NCI-H446 treated with DMSO at 0.1 percent for 48 hours (cell line): Measurements from ENCODE around the gene COL27A1.

Source experiments
- DNase-seq: peaks from one replicate; lab custom pipeline; 2025; lab: John Stamatoyannopoulos, UW

COL27A1 gene

DNA sequence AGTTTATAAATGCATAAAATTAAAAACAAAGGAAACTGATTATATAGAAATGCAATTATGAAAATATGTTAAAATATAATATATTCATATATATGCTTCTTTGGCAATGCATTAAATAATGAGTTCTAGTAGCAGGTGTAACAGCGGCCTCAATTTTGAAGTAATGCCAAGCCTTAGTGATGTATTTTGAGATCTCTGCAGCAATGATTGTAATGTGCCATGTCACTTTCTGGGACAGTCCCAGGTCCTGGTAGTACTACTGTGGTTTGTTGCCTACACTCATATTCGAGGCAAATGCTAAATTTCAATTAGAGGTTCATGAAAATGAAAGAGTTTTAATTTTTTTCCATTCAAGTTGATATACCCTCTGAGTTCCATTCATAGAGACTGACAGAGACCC, 91.7 kb downstream of the COL27A1 start:
- no peak for DNase-seq

DNA sequence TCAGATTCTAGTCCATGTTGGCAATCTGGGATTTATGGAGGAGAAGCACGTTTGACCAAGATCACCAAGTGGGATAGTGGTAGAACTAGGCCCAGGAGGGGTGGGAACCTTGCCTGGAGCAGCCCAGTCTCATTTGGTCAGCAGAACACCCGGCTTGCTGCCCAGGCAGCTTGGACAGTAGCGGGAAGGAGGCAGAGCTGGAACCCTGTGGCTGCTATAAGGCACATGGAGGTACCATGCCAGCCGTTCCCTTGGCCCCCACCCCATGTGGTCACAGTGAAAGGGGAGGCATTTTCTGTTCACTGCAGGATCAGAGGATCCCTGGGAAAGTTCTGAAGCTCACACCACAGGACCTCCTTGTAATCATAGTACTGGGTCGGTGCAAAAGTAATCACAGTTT, 92.2 kb downstream of the COL27A1 start:
- no peak for DNase-seq

DNA sequence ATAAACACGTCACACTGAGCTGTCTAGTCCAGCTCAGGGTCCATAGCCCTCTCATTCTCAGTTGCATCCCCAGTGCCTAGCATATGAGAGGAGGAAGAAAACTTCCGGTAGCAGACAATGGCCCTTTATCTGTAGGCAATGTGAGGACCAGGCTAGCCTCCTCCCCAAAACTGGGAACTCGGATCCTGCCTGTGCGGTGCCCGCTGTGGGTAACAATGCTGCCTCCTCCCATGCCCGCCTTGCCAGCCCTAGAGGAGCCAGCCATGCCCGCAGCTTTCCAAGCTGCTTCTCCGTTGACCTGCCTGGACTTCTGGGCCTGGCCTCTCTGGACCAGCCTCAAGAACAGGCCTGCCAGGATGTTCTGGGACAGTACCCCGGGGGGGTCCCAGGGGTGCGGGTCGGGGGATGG, 93.0 kb downstream of the COL27A1 start:
- no peak for DNase-seq

DNA sequence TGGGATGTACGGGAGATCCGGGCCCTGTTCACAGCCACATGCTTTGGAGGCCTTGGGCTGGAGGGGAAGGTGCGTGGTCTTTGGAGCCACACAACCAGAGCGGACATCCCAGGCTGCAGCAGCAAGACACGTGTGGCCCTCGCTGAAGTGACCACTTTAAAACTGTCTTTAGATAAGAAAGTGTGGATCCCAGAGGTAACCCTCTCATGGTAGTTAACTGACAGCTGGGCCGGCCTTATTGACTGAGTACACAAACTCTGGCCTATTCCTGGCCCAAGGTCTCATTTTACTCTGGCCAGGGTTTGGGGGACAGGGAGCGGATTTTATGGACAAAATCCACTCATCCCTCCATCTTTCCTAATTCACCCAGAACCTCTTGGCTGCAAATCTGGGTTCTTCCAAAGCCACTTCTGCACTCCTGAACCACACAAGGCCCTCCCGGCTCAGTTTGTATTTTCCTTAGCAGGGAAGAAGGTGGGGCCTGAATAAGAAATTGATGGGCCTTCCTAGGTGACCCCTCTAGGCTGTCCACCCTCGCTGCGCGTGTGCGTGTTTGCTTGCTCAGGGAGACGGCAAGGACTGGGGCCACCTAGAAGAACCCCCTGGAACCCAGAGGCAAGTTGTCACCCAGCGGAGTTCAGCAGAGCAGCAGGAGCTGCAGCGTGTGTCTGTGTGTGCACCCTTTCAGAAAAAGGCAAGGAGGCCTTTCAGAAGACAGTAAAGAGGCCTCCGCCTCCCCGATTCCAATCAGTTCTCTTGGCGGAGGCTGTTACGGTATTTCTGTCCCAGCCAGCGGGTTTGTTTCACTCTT, 94.3 kb downstream of the COL27A1 start:
- no peak for DNase-seq

DNA sequence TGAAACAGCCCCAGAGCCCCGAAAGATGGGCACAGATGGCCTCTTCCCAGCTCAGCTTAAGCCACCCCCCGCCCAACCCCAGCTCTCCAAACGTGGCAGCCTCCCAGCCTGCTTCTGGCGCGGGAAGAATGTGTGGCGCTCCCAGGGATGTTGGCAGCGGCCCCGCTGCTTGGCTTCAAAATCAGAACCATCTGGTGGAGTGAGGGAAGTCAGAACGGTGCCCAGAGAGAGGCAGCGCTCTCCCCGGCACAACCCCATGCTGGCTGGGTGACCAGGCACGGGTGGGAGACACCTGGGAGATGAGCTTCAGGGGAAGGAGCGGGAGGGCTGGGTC, 94.9 kb downstream of the COL27A1 start:
- peak; percentile 87 for DNase-seq

DNA sequence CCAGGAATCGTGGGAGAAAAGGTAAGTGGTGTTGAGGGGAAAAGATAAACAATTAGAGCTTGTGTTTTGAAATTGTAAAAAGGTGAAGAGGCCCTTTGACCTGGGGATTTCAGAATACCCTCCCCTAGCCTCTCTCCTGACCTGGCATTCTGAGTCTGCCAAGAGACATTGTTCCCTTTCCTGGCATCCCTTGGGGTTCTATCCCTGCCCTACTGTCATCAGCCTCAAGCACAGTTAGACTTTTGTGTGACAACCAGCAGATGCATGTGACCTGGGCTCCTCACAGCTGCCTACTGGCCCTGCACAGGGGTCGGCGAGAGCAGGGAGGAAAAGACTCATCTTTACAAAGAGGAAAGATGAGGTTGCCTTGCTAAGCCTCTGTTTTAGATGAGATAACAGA, 95.3 kb downstream of the COL27A1 start:
- DNase-seq = no peak

DNA sequence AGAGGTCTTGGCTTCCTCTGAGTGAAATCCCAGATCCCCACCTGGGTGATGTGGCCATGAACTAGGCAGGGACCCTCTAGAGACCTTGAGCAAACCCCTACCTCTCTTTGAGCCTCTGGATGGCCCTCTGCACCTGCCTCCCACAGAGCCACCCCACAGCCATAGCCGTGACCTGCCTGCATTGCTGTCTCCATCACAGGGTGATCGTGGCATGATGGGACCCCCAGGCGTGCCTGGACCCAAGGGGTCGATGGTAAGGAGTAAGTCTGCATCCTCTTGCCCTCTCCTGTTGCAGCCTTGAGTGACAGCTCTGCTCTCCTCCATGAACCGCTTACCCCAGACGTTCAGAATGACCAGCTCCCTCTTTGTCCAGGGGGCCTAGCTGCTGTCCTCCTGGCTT, 97.1 kb downstream of the COL27A1 start:
- DNase-seq = no peak

DNA sequence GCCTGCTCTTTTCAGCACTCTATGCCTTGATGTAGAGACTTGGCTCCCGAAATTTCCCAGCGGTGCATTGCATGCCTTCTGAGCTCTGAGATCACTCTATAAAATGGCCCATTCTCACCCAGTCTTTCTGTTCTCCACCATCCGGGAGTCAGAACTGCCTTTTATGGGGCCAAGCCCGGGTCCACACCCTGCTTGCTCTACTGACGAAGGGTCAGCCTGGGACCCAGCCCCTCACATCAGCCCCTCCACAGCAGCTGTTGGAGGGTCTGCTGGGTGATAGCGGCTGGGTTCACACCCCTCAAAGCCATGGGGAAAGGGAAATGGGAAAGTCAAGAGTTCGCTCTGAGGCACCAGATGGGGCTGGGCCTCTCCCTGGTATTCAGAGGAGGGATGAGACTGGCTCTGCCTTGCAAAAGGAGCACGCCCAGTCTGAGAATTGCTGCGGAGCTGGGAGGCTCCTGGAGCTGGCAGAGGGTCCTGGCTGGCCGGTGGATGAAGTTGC, 101.5 kb downstream of the COL27A1 start:
- DNase-seq = no peak

DNA sequence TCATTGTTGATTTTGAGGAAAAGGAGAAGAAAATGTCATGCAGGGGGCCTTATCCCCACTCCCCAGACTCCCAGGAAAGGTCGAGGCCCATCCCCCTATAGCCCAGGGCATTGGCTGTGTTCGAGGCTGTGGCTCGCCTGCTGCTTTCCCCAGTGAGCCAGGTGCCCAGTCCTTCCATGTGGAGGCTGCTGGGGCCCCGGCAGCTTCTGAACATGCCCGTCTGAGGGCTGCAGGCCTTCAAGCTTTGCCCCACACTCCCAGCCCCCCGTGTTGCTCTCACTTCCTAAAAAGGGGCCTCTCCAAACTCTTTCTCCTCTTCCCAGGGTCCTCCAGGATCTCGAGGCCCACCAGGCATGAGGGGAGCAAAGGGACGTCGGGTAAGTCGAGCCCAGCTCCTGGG, 102.9 kb downstream of the COL27A1 start:
- DNase-seq = no peak

DNA sequence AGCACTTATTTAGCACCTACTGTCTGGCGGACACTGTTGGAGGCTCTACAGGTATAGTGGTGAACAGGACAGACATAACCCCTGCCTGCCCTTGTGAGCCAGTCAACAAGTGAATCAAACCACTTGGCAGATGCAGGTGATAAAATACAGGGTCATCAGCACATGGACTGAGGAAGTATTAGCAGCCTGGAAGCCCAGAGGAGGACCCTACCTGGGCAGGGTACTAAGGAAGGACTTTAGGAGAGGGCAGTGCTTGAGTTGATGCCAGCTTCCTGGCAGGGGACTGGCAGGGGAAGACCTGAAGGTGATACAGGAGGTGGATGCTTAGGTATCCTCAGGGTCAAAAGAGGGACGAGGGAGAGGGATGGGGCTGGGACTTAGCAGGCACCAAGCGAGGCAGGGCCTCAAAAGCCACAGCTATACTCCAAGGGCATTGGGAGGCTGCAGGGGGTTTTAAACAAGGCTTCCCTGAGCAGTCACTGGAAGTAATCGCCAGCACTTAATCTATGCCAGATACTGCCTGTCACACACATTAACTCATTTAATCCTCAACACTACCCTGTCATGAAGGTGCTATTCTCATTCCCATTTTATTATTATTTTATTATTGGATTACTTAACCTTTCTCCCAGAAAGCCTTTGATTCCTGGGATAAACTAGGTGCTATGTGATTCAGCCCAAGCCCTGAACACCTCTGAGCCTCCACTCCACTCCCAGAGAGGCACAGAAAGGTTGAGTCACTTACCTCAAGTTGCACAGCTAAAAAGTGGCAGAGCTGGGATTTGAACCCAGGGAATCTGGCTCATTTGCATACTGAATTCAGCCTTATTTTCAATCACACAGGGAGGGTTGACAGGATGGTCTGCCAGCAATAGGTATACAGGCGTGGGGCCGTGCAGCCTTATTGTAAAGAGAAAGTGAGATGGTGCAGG, 103.8 kb downstream of the COL27A1 start:
- DNase-seq = peak; percentile 28

DNA sequence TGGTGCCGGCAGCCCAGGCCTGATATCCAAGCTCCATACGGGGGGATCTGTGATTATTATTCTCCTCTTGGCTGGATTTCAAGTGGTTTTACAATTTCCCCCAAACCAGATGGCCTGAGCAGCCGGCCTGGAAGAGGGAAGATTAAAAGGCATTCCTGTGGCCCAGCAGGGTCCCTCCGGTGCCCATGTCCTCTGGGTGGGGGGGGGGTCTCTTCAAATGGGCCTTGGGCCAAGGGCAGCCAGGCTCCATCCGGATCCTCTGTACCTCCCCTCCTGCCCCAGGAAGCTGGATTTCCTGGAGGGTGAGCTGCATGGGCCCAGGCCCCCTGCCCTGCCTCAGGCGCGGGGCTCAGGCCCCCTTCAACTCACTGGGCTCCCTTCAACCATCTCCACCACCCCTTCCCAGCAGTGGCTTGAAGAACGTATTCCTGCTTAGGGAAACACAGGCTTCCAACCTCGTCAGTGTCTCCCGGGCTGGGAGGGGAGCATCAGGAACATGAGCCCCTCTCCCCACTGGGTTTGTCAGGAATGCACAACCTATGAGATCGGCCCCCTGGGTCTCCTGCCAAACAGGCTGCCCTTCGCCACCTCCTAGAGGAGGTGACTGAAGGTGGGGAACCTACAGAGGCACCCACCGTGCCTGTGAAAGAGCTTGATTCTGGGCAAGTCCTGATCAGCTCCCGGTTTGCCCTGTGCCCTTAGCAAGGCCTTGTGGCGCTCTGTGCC, 104.6 kb downstream of the COL27A1 start:
- DNase-seq = peak; percentile 58

DNA sequence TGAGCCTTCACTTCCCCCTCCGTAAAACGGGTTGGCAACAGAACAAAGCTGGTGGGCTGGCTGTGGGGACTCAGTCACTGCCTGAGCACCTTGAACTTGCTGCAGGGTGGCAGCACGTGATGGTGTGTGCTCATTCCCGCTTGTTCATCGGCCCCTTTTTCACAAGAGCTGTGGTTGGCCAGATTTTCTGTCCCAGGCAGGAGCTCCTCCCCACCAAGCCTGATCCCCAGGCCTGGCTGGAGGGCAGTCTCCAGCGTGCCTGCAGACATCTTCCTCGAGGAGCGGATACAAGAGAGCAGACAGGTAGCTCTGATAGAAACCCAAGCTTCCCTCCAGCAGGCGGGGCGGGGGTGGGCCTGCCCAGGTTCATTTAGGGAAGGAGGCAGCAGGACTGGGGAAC, 105.7 kb downstream of the COL27A1 start:
- DNase-seq = no peak

DNA sequence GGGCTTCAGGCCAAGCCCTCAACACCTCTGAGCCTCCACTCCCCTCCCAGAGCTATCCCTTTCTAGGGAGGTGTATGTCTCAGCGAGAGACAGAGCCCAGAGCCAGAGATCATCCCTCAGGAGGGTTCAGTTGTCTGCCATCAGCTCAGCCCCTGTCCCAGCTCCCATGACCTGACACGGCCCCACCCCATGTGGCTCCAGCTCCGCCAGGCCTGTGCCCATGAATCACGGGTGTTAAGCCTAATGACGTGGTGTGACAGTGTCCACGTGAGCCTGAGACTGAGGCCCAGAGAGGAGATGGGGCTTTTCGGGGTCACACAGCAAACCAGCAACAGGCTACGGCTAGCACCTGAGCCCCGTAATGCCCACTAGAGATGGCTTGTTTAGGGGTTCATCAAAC, 106.7 kb downstream of the COL27A1 start:
- no peak for DNase-seq

DNA sequence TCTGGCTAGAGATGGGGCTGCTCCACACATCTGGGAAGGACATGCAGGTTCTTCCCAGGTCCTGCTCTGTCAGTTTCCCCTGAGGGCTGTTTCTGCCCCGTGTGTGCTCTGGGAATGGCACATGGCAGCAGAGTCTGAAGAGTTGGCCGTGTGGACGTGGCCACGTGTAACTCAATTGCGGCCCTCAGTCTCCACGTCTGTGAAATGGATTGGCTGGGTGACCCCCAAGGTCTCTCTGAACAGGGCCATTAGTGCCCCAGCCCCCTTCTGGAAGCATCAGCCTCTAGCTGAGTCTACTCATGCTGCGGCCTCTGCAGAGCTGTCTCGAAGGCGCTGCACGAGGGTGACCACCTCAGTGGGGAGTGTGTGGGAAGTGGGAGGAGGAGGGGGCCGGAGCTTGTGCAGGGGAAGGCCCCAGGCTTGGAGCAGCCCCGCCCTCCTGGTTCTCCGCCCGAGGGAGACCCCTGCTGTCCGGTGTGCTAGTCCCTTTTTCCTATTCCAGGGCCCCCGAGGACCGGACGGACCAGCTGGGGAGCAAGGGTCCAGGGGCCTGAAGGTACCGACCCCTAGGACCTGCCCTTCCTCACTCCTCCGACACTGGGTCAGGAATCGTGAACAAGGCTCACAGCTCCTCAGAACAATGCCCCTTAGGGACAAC, 108.6 kb downstream of the COL27A1 start:
- no peak for DNase-seq

DNA sequence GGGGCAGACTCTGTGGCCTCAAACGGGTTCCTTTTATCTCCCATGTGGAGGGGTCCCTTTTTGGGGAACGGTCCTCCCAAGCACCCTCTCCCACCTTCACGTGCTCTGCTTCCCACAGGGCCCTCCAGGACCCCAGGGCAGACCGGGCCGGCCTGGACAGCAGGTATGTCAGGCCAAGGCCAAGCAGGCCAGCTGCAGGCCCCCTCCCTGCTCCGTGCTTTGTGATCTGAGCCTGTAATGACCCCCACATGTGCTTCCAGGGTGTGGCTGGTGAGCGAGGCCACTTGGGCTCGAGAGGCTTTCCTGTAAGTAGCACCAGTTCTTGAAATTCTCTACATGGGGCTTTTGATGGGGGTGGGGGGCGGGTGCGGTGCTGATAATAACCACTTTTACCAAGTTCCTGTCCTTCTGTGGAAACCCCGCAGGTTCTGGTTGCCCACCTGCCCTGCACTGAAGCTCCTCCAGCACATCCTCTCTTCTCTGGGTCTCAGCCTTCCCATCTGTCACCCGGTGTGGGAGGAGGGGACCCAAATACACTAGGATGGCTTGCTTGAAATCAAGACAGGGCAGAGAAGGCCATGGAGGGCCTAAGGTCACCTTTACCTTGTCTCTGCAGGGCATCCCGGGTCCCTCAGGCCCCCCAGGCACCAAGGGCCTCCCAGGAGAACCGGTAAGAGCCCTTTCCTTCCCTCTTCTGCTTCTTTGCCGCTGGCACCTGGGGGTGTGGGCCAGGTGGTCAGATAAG, 109.6 kb downstream of the COL27A1 start:
- no peak for DNase-seq

DNA sequence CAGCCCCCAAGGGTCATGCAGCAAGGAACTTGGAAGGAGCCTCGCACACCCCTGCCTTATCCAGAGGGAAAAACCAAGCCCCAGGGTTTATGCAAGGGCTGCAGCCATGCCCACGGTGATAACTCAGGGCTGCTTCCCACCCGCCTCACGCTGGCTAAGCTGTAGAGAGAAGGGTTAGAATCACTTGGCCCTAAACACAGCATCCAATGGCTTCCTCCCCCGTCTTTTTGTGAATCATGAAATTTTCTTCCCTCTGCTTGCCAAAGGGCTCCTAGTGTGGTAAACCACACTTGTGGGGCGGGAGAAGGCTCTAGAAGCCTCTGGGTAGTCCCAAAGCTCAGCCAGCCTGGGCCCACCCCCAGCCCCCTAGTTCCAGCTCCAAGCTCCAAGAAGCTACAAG, 111.6 kb downstream of the COL27A1 start:
- DNase-seq = no peak

DNA sequence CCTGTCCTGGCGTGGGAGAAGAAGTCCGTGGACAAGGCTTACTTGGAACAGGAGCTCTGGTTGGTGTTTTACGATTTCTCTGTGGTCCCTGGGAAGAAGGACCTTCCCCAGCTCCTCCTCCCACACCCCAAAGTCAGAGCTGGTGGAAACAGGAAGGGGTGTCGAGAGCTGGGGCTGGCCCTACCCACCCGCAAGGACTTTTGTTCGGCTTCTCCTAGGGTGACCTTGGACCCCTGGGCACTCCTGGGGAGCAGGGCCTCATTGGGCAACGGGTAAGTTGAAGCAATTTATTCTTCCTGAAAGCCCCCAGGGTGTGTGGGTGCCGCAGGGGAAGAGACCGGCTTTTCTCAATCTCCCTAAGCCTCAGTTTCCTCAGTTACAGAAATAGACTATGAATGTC, 113.7 kb downstream of the COL27A1 start:
- no peak for DNase-seq

DNA sequence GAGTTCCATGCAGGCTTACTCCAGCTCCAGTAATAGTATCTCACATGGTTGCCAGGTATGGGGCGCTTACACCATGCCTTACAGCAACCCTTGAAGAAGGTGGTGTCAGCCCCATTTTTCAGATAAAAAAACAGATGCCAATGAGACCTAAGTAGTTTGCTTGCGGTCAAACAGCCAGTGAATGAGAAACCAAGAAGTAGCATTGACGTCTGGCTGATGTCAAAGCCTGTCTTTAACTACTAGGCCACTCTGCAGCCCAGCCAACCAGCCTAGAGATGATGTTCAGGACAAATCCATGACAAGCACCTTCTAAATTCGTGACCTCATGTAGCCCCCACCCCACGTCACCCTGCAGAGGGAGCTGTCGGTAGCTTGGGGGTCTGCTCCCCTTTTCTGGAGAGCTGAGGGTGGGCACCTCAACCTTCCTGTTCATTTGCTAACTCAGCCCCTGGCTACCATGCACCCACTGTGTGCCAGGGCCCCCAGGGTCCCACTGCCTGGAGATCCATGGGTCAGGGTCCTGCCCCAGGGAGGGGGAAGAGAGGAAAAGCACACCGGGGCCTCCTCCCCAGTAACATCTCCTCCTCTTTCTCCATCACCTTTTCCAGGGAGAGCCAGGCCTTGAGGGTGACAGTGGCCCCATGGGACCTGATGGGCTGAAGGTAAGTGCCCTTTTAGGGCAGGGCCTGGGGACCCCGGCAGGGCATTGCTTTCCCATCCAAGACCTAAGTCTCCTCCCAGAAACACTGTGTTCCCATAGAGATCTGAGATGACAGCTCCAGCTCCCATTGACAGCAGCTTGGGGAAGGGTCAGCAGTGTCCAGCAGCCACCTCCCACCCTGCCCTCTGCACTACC, 115.0 kb downstream of the COL27A1 start:
- DNase-seq = no peak

DNA sequence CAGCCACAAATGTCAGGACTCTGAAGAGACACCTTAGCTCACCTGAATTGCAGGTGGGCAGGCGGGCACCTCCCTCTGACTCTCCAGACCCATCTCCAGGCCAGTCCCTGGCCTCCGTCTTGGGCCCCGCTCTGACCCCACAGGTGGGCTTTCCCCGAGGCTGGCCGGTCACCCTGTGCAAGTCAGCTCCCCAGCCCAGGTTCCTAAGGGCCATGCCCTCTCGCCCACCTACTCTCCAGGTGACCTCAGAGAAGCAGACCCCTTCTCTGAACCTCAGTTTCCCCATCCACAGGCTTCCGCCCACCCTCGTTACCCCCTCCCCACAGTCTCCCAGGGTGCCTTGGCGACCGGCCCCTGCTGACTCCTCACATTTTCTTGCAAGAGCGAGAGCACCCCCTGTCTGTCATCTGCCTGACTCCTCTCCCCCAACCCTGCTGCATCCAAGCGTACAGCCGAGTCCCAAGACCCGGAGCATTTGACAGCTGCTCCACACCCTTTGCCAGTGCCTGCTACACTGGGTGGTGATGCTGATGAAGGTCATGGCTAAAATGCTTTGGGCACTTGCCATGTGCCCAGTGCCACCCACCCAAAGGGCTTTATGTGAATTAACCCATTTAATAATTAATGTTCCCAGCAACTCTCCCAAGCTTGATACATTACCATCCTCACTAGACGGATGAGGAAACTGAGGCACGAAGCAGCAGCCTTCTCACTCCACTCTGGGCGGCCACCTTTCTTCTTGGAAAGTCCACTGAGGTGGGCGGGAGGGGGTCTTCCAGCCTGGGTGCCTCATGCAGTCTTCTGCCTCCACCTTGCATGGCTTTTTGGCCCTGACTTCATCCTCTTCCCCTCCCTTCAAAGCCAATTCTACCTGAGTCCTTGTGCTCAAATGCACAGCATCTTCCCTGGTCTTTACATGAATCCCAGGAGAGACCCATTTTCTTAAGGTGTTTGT, 116.5 kb downstream of the COL27A1 start:
- no peak for DNase-seq
